Measurements from ENCODE around the gene PICALM. TPM values are rescaled to one million over a fixed set of nuclear protein-coding genes. Genes with fewer than 3 reads are reported as not detected.

The PICALM gene
- polyA plus RNA-seq, 3 donors = 62.4 to 241 (median 81.0) TPM

DNA sequence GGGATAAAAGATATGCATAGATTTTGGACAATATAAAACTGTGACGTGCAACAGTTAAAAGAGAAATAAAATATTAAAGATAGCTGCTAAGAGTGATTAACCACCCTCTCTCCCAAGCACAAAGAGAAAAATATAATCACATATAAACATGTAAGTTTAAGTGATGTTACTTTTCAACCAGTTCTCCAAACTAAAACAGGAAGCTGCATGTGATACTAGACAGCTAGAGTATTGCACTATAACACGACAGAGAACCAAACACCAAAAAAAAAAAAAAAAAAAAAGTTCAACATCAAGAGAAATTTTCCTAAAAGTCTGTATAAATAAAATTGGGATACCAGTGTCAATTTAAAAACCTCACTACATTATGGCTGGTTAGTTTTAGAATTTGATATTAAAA, 79.1 kb downstream of the PICALM start:
- peaks cover 0 to 4% (median 0%) of the 10 kb centered on the region in 7 donors for H3K9me3 Mint-ChIP-seq
- TF ChIP-seq CTCF (IDR thresholded peaks at IDR 0.05) = no peak
- Histone ChIP-seq H3K79me2 (ENCODE audit: insufficient read depth, low read length) (peaks cover 87% of the 10 kb centered on the region), H3K27me3 (ENCODE audit: control insufficient read depth in 2 of 2, insufficient read depth in 2 of 2, low read length in 2 of 2) (no peaks in the 10 kb centered on the region), H2AFZ (ENCODE audit: insufficient read depth, low read depth, low read length, poor library complexity, severe bottlenecking) (no peak overlapping the region), H3K9ac (ENCODE audit: insufficient read depth, low read length, poor library complexity, severe bottlenecking) (no peak overlapping the region), H3K9me3 (replicated peaks in 1 of 2; ENCODE audit: control insufficient read depth in 1 of 2, insufficient read depth in 1 of 2, low read length in 2 of 2) (no peaks in the 10 kb centered on the region), H3K4me2 (replicated peaks; ENCODE audit: extremely low read depth, low read length, poor library complexity, severe bottlenecking) (no peak overlapping the region), H3K4me3 (replicated peaks in 1 of 3; ENCODE audit: low read depth in 2 of 3, low read length in 3 of 3) (no peak overlapping the region), H3K4me1 (ENCODE audit: control insufficient read depth in 1 of 2, insufficient read depth in 2 of 2, low read length in 2 of 2) (peaks cover 8 to 18% of the 10 kb centered on the region in 2 donors), H3K36me3 (replicated peaks in 1 of 2; ENCODE audit: control insufficient read depth in 1 of 2, insufficient read depth in 2 of 2, low read length in 2 of 2) (peaks cover 92 to 93% of the 10 kb centered on the region in 2 donors), H4K20me1 (ENCODE audit: insufficient read depth, low read length) (peaks cover 100% of the 10 kb centered on the region), H3K27ac (ENCODE audit: low read depth in 1 of 2, low read length in 2 of 2) (peak overlapping the region in 1 of 2 donors; percentile 61)
- WGBS (ENCODE audit: insufficient coverage) = no CpG with 5 or more reads among the region's 2 CpGs
- peaks cover 60 to 73% of the 10 kb centered on the region in 2 donors for H3K36me3 Mint-ChIP-seq
- H3K4me3 Mint-ChIP-seq = no peak overlapping the region
- DNase-seq = peak; percentile 4 to 21 (median 16)
- peaks cover 18% of the 10 kb centered on the region for H3K4me1 Mint-ChIP-seq
- intact Hi-C loops (cut with micrococcal nuclease) = no loop called here
- H3K27me3 Mint-ChIP-seq (ENCODE audit: low read depth in 3 of 3) = no peaks in the 10 kb centered on the region
- H3K27ac Mint-ChIP-seq = peak overlapping the region in 6 of 7 donors; percentile 15 to 76 (median 46)

GRCh38 chr11:85988780-85989179, 80.1 kb downstream of the PICALM start:
- peaks cover 8 to 18% of the 10 kb centered on the region in 2 donors for H3K4me1 ChIP-seq (ENCODE audit: control insufficient read depth in 1 of 2, insufficient read depth in 2 of 2, low read length in 2 of 2)
- H3K4me2 ChIP-seq (replicated peaks; ENCODE audit: extremely low read depth, low read length, poor library complexity, severe bottlenecking) = no peak overlapping the region
- no peak overlapping the region for H3K9ac ChIP-seq (ENCODE audit: insufficient read depth, low read length, poor library complexity, severe bottlenecking)
- DNase-seq = no peak
- Mint-ChIP-seq H3K4me3 (no peak overlapping the region), H3K9me3 (peaks cover 0 to 4% (median 0%) of the 10 kb centered on the region in 7 donors), H3K27ac (peak overlapping the region in 5 of 7 donors; percentile 8 to 74 (median 25)), H3K36me3 (peaks cover 59 to 74% of the 10 kb centered on the region in 2 donors), H3K27me3 (ENCODE audit: low read depth in 3 of 3) (no peaks in the 10 kb centered on the region), H3K4me1 (peaks cover 18% of the 10 kb centered on the region)
- peaks cover 100% of the 10 kb centered on the region for H4K20me1 ChIP-seq (ENCODE audit: insufficient read depth, low read length)
- TF ChIP-seq CTCF (IDR thresholded peaks at IDR 0.05) = no peak
- intact Hi-C loops (cut with micrococcal nuclease) = no loop called here
- peaks cover 85% of the 10 kb centered on the region for H3K79me2 ChIP-seq (ENCODE audit: insufficient read depth, low read length)
- H3K27me3 ChIP-seq (ENCODE audit: control insufficient read depth in 2 of 2, insufficient read depth in 2 of 2, low read length in 2 of 2) = no peaks in the 10 kb centered on the region
- peak overlapping the region in 1 of 2 donors; percentile 61 for H3K27ac ChIP-seq (ENCODE audit: low read depth in 1 of 2, low read length in 2 of 2)
- peaks cover 92 to 93% of the 10 kb centered on the region in 2 donors for H3K36me3 ChIP-seq (replicated peaks in 1 of 2; ENCODE audit: control insufficient read depth in 1 of 2, insufficient read depth in 2 of 2, low read length in 2 of 2)
- no peak overlapping the region for H2AFZ ChIP-seq (ENCODE audit: insufficient read depth, low read depth, low read length, poor library complexity, severe bottlenecking)
- H3K4me3 ChIP-seq (replicated peaks in 1 of 3; ENCODE audit: low read depth in 2 of 3, low read length in 3 of 3) = no peak overlapping the region
- 100% methylated on average over 1 of the region's 3 CpGs for WGBS (ENCODE audit: insufficient coverage)
- no peaks in the 10 kb centered on the region for H3K9me3 ChIP-seq (replicated peaks in 1 of 2; ENCODE audit: control insufficient read depth in 1 of 2, insufficient read depth in 1 of 2, low read length in 2 of 2)
